Tibial artery (tissue), 4 donors: ENCODE data around the gene UPP2.

Source experiments
- DNase-seq, 2 donors: peaks; one replicate each; pipeline ENCODE4 v3.0.0-alpha.2; 2019
- H3K27ac ChIP-seq, 2 donors: fragments of 200-600 bp; sonication (generic) in 1 of 2; 1 replicate in 1 of 2; 2 replicates in 1 of 2; pipeline ENCODE4 v1.5.1; 2018 to 2019; ENCODE audit warnings: mild to moderate bottlenecking in 1 of 2
- H3K27me3 ChIP-seq, 2 donors: fragments of 200-600 bp; sonication (generic) in 1 of 2; one replicate each; pipeline versions ENCODE4 v1.5.1 to v1.6.0; 2016 to 2019
- H3K36me3 ChIP-seq, 3 donors: fragments of 200-600 bp; sonication (generic) in 2 of 3; one replicate each; pipeline ENCODE4 v1.5.1; 2016 to 2019; ENCODE audit warnings: mild to moderate bottlenecking in 2 of 3
- H3K4me1 ChIP-seq, 4 donors: fragments of 200-600 bp; sonication (generic) in 2 of 4; 1 replicate in 3 of 4; 2 replicates in 1 of 4; pipeline ENCODE4 v1.5.1; 2016 to 2019
- H3K4me3 ChIP-seq, 2 donors: fragments of 200-600 bp; sonication (generic) in 1 of 2; 1 replicate in 1 of 2; 2 replicates in 1 of 2; pipeline ENCODE4 v1.5.1; 2018 to 2019; ENCODE audit warnings: mild to moderate bottlenecking in 2 of 2
- H3K9me3 ChIP-seq, 3 donors: fragments of 200-600 bp; sonication (generic) in 1 of 3; one replicate each; pipeline ENCODE4 v1.5.1; 2016 to 2019
- CTCF ChIP-seq, 2 experiments: fragments of 200-600 bp in 1 of 2; fragments of 450-650 bp in 1 of 2; IDR thresholded peaks; one replicate each; pipeline ENCODE4 v1.5.1; 2017 to 2019; ENCODE audit warnings: antibody characterized with exemption in 2 of 2, mild to moderate bottlenecking in 1 of 2, moderate library complexity in 1 of 2
- intact Hi-C: fragments of 100-400 bp; cut with DNase I; formaldehyde crosslinking; loops from one replicate; pipeline ENCODE4 v1.15.0; 2023; ENCODE audit warnings: low total_unique reads

The UPP2 gene

DNA sequence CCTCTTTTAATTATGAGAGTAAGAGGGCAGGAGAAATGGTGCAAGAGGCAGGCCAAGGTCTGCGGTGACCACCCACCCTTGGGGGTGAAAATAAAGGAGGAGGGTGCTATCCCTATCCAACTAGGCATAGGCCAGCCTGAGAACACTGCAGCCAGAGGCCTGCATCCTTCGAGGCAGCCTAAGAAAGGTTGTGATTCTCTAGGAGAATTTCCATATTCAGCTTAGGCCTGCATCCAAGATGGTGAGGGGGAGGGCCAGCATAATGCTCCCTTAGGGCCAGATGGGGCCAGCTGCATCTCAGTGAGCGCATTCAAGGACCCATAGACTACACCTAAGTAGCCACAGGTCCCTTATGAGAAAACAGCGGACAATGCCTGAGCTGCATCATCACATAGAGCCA, 3.5 kb upstream of the UPP2 start:
- no peak overlapping the region for H3K27ac ChIP-seq
- H3K36me3 ChIP-seq = no peaks in the 10 kb centered on the region
- TF ChIP-seq CTCF (IDR thresholded peaks at IDR 0.05) = no peak
- no peaks in the 10 kb centered on the region for H3K9me3 ChIP-seq
- no peaks in the 10 kb centered on the region for H3K27me3 ChIP-seq
- no peak for DNase-seq
- no peaks in the 10 kb centered on the region for H3K4me1 ChIP-seq
- intact Hi-C loops = no loop called here
- no peak overlapping the region for H3K4me3 ChIP-seq

DNA sequence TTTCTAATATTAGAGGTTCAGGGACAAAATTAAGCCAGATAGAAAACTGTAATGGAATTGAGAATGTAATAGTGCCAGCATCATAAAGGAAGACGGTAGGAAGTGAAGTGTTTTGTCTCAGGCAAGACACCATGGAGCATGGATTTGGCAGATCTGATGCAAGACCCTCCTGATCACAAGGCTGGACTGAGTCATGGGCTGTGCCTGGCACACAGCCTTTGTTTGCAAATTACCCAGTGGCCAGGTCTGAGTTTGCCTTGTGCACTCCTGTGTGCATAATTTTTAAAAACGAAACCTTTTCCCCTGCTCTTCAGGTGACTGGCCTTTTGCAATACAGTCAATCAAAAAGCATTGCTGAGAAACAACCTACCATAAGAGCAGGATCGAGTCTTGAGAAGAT, 2.0 kb upstream of the UPP2 start:
- Histone ChIP-seq H3K27ac (no peak overlapping the region), H3K27me3 (no peaks in the 10 kb centered on the region), H3K9me3 (no peaks in the 10 kb centered on the region), H3K4me1 (no peaks in the 10 kb centered on the region), H3K36me3 (no peaks in the 10 kb centered on the region), H3K4me3 (no peak overlapping the region)
- intact Hi-C loops = no loop called here
- no peak for TF ChIP-seq CTCF (IDR thresholded peaks at IDR 0.05)
- DNase-seq = no peak

DNA sequence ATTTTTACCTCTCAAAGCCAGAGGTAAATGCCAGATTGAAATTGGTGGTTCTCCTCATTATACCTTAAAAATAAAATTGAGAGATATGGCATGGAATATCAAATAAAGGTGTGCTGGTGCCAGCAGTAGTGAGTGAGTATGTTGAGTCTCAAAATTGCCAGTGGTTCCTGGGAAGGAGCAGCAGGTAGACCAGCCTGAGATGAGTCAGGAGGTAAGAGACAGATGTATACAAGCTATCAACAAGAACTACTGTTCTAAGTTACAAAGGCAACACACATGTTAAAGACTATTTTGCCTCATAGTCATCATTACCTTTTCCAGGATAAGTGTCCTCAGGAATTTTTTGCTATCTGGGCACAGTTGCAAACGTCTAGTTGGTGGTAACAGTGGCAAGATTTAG, 1.3 kb upstream of the UPP2 start:
- H3K27ac ChIP-seq = no peak overlapping the region
- intact Hi-C loops = no loop called here

DNA sequence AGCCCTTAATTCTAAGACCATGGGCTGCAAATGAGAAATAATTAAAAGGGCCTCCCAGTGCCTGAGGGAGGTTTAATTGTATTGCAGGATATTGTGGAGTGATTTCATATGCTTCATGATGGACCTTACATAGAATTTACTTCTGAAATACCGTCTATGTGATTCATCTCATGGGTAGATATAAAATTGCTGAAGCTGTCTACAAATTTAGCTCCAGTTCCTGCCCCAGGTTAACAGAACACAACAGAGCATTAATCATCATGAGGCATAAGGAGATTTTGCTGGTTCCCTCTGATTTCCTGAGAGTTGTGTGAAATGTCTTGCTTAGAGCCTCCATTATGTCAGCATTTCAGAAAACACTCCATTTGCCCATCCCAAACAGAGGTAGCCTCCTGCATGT, 770 bp downstream of the UPP2 start:
- no peaks in the 10 kb centered on the region for H3K27me3 ChIP-seq
- H3K36me3 ChIP-seq = no peaks in the 10 kb centered on the region
- TF ChIP-seq CTCF (IDR thresholded peaks at IDR 0.05) = no peak
- no peak overlapping the region for H3K27ac ChIP-seq
- H3K4me3 ChIP-seq = no peak overlapping the region
- H3K4me1 ChIP-seq = no peaks in the 10 kb centered on the region
- no peak for DNase-seq
- intact Hi-C loops = no loop called here
- H3K9me3 ChIP-seq = no peaks in the 10 kb centered on the region

More for the DNA sequence above, 1.3 kb upstream of the UPP2 start:
- H3K27me3 ChIP-seq = no peaks in the 10 kb centered on the region
- no peak for DNase-seq
- H3K36me3 ChIP-seq = no peaks in the 10 kb centered on the region
- H3K9me3 ChIP-seq = no peaks in the 10 kb centered on the region
- H3K4me3 ChIP-seq = no peak overlapping the region
- no peaks in the 10 kb centered on the region for H3K4me1 ChIP-seq
- TF ChIP-seq CTCF (IDR thresholded peaks at IDR 0.05) = no peak

GRCh38 chr2:158103411-158104012, 1.8 kb downstream of the UPP2 start:
- no peaks in the 10 kb centered on the region for H3K4me1 ChIP-seq
- no peak for TF ChIP-seq CTCF (IDR thresholded peaks at IDR 0.05)
- intact Hi-C loops = no loop called here
- no peaks in the 10 kb centered on the region for H3K36me3 ChIP-seq
- no peak overlapping the region for H3K4me3 ChIP-seq
- DNase-seq = no peak
- no peaks in the 10 kb centered on the region for H3K27me3 ChIP-seq
- no peak overlapping the region for H3K27ac ChIP-seq
- H3K9me3 ChIP-seq = no peaks in the 10 kb centered on the region

DNA sequence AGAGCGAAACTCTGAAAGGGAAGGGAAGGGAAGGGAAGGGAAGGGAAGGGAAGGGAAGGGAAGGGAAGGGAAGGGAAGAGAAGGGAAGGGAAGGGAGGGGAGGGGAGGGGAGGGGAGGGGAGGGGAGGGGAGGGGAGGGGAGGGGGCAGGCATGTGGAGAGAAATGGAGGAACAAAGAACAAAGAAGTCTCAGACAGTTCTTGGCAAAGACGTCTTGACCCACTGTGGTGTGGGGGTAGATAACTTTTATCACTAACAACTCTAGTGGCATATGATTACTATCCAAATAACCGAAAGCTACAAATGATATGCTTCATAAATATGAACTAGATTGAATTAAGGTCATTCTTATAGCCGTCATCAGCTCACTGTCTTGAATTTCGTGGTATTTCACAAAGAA, 3.2 kb downstream of the UPP2 start:
- DNase-seq = no peak
- TF ChIP-seq CTCF (IDR thresholded peaks at IDR 0.05) = no peak
- no peak overlapping the region for H3K27ac ChIP-seq
- no peaks in the 10 kb centered on the region for H3K27me3 ChIP-seq
- intact Hi-C loops = no loop called here
- no peaks in the 10 kb centered on the region for H3K36me3 ChIP-seq
- H3K4me3 ChIP-seq = no peak overlapping the region
- no peaks in the 10 kb centered on the region for H3K9me3 ChIP-seq
- no peaks in the 10 kb centered on the region for H3K4me1 ChIP-seq
